ENCODE measurements around the gene RHEX. TPM values are rescaled to one million over a fixed set of nuclear protein-coding genes. Genes with fewer than 3 reads are reported as not detected.
"Not testable (repeated sequence)": the region's sequence is repeated elsewhere in the genome, so short reads cannot be mapped to it uniquely, and the experiment has no call there.

The RHEX gene
- total RNA-seq, 1 donor from 2014 or later: 17.3 TPM

DNA sequence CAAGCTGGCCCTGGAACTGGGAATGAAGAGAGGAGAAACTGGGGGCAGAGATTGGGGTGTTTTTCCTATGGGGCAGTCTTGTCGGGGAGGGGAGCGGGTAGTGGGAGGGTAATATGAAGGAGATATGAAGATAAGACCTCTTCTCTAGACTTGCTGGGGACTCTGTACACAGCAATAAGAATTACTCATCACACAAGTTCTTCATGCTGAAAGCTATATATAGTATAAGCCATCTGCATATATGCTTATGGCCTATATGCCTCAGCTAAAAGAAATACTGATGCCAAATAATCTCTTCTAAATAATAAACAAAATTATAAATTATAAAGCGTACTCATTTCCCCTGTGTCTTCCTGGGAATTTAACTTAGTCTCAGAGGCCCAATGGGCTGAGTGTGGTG lies 7.9 kb downstream of the RHEX start:
- Histone ChIP-seq H3K4me1 (no peaks in the 10 kb centered on the region), H3K4me3 (no peak overlapping the region), H3K27me3 (no peaks in the 10 kb centered on the region), H3K27ac (no peak overlapping the region), H3K36me3 (no peaks in the 10 kb centered on the region), H3K9me3 (no peaks in the 10 kb centered on the region)
- DNase-seq (no peak), ATAC-seq (no peak)
- TF ChIP-seq, protein P1, sequence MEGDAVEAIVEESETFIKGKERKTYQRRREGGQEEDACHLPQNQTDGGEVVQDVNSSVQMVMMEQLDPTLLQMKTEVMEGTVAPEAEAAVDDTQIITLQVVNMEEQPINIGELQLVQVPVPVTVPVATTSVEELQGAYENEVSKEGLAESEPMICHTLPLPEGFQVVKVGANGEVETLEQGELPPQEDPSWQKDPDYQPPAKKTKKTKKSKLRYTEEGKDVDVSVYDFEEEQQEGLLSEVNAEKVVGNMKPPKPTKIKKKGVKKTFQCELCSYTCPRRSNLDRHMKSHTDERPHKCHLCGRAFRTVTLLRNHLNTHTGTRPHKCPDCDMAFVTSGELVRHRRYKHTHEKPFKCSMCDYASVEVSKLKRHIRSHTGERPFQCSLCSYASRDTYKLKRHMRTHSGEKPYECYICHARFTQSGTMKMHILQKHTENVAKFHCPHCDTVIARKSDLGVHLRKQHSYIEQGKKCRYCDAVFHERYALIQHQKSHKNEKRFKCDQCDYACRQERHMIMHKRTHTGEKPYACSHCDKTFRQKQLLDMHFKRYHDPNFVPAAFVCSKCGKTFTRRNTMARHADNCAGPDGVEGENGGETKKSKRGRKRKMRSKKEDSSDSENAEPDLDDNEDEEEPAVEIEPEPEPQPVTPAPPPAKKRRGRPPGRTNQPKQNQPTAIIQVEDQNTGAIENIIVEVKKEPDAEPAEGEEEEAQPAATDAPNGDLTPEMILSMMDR (IDR thresholded peaks at IDR 0.05): no peak
- intact Hi-C loops (cut with DNase I): no loop called here

DNA sequence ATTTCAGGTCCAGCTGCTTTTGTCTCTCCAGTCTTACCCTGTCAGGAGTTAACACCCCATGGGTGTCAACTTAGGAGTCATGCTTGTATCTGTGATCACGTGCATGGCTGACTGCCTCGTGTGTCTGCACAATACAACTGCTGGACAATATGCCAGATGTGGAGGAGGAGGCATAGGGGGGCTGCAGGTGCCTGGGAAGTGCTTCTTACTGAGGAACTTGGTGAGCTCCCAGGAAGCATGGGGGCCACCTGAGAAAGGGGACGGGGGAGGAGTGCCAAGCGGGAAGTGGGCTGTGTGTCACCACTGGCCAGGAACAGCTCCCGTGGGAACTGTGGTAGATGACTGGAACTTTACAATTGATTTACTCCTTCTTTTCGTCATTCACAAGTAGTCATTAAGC lies 9.5 kb downstream of the RHEX start:
- DNase-seq: no peak
- intact Hi-C loops (cut with DNase I): no loop called here
- TF ChIP-seq, protein P1 (IDR thresholded peaks at IDR 0.05): no peak
- Histone ChIP-seq H3K4me1 (peaks cover 4% of the 10 kb centered on the region), H3K27ac (no peak overlapping the region), H3K36me3 (no peaks in the 10 kb centered on the region), H3K27me3 (no peaks in the 10 kb centered on the region), H3K9me3 (no peaks in the 10 kb centered on the region), H3K4me3 (no peak overlapping the region)
- ATAC-seq: no peak

DNA sequence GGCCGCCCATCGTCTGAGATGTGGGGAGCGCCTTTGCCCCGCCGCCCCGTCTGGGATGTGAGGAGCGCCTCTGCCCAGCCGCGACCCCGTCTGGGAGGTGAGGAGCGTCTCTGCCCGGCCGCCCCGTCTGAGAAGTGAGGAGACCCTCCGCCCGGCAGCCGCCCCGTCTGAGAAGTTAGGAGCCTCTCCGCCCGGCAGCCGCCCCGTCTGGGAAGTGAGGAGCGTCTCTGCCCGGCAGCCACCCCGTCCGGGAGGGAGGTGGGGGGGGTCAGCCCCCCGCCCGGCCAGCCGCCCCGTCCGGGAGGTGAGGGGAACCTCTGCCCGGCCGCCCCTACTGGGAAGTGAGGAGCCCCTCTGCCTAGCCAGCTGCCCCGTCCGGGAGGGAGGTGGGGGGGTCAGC lies 11.0 kb downstream of the RHEX start:
- H3K27ac ChIP-seq; H3K27me3 ChIP-seq; H3K4me3 ChIP-seq; H3K9me3 ChIP-seq; intact Hi-C loops (cut with DNase I); H3K4me1 ChIP-seq; DNase-seq; H3K36me3 ChIP-seq; ATAC-seq: not testable (repeated sequence)

DNA sequence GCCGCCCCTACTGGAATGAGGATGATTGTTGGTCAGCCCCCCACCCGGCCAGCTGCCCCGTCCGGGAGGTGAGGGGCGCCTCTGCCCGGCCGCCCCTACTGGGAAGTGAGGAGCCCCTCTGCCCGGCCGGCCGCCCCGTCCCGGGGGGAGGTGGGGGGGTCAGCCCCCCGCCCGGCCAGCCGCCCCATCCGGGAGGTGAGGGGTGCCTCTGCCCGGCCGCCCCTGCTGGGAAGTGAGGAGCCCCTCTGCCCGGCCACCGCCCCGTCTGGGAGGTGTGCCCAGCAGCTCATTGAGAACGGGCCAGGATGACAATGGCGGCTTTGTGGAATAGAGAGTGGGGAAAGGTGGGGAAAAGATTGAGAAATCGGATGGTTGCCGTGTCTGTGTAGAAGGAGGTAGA lies 11.5 kb downstream of the RHEX start:
- H3K27me3 ChIP-seq; intact Hi-C loops (cut with DNase I); H3K36me3 ChIP-seq; H3K4me1 ChIP-seq; ATAC-seq; H3K27ac ChIP-seq; H3K4me3 ChIP-seq; DNase-seq; H3K9me3 ChIP-seq: not testable (repeated sequence)

DNA sequence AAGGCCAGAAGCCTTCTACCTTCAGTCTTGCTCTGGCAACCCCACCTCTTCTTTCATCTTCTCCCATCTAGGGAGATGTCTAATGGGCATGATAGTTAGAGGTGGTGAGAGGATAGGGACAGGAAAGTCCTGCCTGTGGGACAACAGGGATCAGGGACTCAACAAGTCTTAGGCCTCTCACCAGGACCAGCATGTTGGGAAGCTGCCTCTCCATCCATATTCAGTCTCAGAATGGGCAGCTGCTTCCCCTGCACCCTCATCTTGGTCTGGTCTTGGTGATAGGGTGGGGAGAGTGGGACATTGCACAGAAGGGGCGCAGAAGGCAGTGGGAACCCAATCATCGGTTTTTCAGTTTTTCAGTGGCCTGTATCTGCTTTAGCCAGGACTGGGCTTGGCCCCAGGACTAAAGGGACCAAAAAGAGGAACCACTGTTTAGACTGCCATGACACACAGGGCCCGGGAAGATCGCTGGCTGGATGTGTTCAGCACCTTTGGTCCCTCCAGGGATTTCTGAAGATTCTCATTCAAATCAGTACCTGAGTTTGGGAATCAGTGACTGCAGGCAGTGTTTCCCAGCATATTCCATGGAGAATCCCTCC lies 12.7 kb downstream of the RHEX start:
- H3K27ac ChIP-seq: no peak overlapping the region
- intact Hi-C loops (cut with DNase I): no loop called here

DNA sequence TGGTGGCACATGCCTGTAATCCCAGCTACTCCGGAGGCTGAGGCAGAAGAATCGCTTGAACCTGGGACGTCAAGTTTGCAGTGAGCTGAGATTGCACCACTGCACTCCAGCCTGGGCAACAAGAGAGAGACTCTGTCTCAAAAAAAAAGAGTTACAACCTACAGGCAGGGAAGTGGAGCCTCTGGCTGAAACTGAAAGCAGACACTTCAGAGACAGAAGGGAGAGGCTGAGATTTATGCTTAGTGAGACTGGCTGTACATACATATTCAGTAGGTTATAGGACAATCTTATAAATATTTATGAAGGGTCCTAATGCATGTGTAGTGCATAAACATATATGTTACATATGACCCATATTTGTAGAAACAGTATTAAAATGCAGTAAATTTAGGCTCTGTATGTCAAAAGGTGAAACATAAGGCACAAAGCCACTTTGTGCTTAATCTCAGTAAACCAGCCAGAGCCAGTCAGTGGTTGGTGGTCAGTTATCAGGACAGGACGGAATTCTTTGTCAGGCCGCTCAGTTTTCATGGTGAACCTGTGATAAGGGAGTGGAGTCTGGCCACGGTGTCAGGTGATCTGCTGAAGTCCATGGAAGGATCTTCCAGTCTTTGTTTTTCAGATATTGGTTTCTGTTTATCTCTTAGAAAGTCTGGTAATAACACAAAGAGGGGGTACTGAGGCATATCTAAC lies 13.7 kb downstream of the RHEX start:
- no peak overlapping the region for H3K27ac ChIP-seq

More for the DNA sequence above, 12.7 kb downstream of the RHEX start:
- Histone ChIP-seq H3K4me1 (peaks cover 4% of the 10 kb centered on the region), H3K27me3 (no peaks in the 10 kb centered on the region), H3K36me3 (no peaks in the 10 kb centered on the region), H3K9me3 (no peaks in the 10 kb centered on the region), H3K4me3 (no peak overlapping the region)
- TF ChIP-seq, protein P1 (IDR thresholded peaks at IDR 0.05): no peak
- ATAC-seq (no peak), DNase-seq (no peak)

More for the DNA sequence above, 13.7 kb downstream of the RHEX start:
- no peak overlapping the region for H3K4me3 ChIP-seq
- peaks cover 4% of the 10 kb centered on the region for H3K4me1 ChIP-seq
- no peaks in the 10 kb centered on the region for H3K36me3 ChIP-seq
- intact Hi-C loops (cut with DNase I): no loop called here
- TF ChIP-seq, protein P1 (IDR thresholded peaks at IDR 0.05): no peak
- no peak for DNase-seq
- peak; percentile 72 for ATAC-seq
- H3K27me3 ChIP-seq: no peaks in the 10 kb centered on the region
- no peaks in the 10 kb centered on the region for H3K9me3 ChIP-seq

Measured in upper lobe of right lung (tissue), 1 donor.